ENCODE measurements around the gene FAAP24.
"Not testable (repeated sequence)": the region's sequence is repeated elsewhere in the genome, so short reads cannot be mapped to it uniquely, and the experiment has no call there.

The FAAP24 gene

DNA sequence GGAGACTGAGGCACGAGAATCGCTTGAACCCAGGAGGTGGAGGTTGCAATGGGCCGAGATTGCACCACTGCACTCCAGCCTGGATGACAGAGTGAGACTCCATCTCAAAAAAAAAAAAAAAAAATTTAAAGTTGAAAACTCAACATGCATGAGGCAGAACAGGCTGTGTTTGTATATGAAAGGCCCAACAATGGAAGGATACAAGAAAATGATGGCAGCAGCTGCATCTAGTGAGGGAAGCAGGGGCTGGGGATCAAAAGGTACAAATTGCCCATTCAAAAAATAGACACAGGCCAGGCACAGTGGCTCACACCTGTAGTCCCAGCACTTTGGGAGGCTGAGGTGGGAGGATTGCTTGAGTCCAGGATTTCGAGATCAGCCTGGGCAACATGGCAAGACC is 5.8 kb downstream of the FAAP24 start:
- not testable (repeated sequence) for H3K9me3 Mint-ChIP-seq; H3K27ac Mint-ChIP-seq; H3K4me1 Mint-ChIP-seq (ENCODE audit: low read depth); H3K36me3 Mint-ChIP-seq (ENCODE audit: low read depth); H3K27me3 Mint-ChIP-seq; H3K4me3 Mint-ChIP-seq
- intact Hi-C loops (cut with micrococcal nuclease): loop anchor here (10.0 kb wide), 3 partner anchors 137 to 817 kb away; partner anchors contain the start of genes KCTD15 and NUDT19

DNA sequence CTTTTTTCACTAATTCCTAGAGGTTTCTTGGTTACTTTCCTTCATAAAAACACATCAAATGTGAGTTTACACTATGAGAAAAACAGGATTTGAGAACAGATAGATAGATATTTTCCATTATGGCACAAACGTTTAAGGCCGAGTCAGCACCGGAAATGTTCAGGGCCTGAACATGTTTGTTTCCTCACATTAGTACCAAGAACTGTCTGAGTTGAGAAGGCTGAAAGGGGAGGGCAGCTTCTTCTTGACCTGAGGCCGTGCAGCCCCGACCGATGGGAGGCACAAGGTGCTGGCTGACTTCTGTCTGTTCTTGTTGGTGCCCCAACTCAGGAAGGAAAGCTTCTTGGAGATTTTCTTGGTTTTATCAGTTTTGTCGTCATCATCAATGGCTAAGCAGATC is 7.8 kb downstream of the FAAP24 start:
- H3K36me3 Mint-ChIP-seq (ENCODE audit: low read depth); H3K27me3 Mint-ChIP-seq; H3K9me3 Mint-ChIP-seq; H3K4me3 Mint-ChIP-seq; H3K27ac Mint-ChIP-seq; H3K4me1 Mint-ChIP-seq (ENCODE audit: low read depth): not testable (repeated sequence)
- intact Hi-C loops (cut with micrococcal nuclease): loop anchor here (10.0 kb wide), 3 partner anchors 135 to 815 kb away; partner anchors contain the start of genes KCTD15 and NUDT19

DNA sequence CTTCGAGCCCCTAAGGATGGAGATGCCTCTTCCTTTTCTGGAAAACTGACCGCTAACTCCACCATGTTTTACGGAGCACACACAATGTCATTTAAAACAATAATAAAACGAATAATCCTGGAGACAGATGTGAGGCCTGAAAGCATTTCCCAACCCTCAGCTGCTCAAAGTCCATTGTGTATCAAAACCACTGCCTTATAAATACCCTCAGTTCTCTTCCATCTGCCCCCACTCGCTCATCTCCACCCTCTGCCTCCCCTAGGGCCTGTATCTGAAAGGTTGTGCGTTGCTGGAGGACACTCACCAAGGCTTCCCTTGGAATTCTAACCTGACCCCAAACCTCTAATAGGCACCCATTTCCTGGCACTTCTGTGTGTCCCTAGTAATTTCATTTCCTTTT is 10.4 kb downstream of the FAAP24 start:
- H3K4me1 Mint-ChIP-seq (ENCODE audit: low read depth); H3K9me3 Mint-ChIP-seq; intact Hi-C loops (cut with micrococcal nuclease); H3K4me3 Mint-ChIP-seq; H3K27me3 Mint-ChIP-seq; H3K36me3 Mint-ChIP-seq (ENCODE audit: low read depth); H3K27ac Mint-ChIP-seq: not testable (repeated sequence)

DNA sequence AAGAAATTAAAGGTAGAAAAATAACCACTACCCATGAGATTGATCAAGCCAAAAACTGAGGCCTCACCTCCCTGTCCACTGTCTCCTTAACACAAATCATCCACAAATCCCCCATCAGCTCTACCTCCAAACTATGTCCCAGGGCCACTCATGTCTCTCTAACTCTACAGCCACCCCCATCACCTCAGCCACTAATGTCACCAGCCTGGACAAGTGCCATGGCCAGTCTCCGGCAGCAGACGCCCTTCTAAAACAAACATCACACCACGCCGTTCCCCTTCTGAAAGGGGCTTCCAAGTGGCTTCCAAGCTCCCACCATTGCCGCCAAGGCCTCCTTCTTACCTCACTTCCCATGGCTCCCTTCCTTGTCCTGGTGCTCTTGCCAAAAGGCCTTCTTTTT is 16.2 kb downstream of the FAAP24 start:
- H3K36me3 Mint-ChIP-seq (ENCODE audit: low read depth); H3K27me3 Mint-ChIP-seq; intact Hi-C loops (cut with micrococcal nuclease); H3K4me3 Mint-ChIP-seq; H3K27ac Mint-ChIP-seq; H3K9me3 Mint-ChIP-seq; H3K4me1 Mint-ChIP-seq (ENCODE audit: low read depth): not testable (repeated sequence)

DNA sequence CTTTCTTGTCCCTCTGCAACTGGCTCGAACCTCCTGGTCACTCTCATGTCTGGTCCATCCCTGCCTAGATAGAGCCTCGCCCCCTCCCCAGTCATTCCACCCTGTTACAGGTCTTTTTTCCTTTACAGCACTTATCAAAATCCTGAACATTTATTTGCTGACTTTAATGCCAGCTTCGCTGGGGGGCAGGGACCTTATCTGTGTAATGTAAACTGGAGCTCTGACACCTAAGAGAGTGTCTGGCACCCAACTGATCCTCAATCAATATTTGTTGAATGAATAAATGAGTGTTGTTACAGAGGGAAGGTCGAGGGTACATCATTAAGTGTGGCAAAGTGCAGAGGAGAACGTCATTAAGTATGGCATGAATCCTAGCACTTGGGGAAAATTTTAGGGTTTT is 16.7 kb downstream of the FAAP24 start:
- no peaks in the 10 kb centered on the region for H3K36me3 Mint-ChIP-seq (ENCODE audit: low read depth)

DNA sequence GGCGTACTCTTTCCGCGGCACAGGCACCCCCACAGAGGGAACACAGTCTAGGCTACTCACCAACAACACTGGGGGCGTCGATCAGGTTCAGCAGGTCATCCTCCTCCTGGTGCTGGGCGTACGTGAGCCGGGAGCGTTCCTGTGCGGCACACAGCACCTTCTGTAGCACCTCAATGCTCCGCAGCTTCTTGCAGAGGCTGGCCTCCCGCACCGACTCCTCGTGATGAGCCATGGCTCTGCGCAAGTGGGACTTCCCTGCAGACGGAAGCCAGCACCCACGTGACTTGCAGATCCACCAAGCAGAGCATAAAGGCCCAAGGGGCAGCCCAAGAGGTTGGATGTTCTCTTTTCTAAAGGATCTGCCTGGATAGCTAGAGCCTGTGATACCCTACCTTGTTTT is 23.9 kb downstream of the FAAP24 start:
- H3K36me3 Mint-ChIP-seq (ENCODE audit: low read depth); H3K27ac Mint-ChIP-seq; H3K4me3 Mint-ChIP-seq; intact Hi-C loops (cut with micrococcal nuclease); H3K9me3 Mint-ChIP-seq; H3K4me1 Mint-ChIP-seq (ENCODE audit: low read depth): not testable (repeated sequence)
- H3K27me3 Mint-ChIP-seq: peaks cover 10% of the 10 kb centered on the region

More for the DNA sequence above, 16.7 kb downstream of the FAAP24 start:
- H3K9me3 Mint-ChIP-seq: no peaks in the 10 kb centered on the region
- H3K27me3 Mint-ChIP-seq: peaks cover 4% of the 10 kb centered on the region
- no peak overlapping the region for H3K27ac Mint-ChIP-seq
- peaks cover 6% of the 10 kb centered on the region for H3K4me1 Mint-ChIP-seq (ENCODE audit: low read depth)
- no peak overlapping the region for H3K4me3 Mint-ChIP-seq
- intact Hi-C loops (cut with micrococcal nuclease): no loop called here

DNA sequence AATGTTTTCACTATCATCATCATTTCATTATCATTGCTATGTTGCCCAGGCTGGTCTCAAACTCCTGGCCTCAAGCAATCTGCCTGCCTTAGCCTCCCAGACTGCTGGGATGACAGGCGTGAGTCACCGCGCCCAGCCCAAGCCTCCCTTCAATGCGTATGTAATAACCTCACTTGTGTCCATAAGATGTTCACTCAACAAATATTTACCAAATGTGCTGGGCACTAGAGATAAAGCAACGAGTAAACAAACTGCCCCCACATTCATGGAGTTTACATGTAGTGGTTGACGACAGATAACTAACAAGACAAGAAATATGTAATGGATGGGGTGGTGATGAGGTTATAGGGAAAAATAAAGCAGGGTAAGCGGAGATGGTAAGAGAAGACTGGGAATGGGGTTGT is 25.0 kb downstream of the FAAP24 start:
- H3K4me3 Mint-ChIP-seq; H3K27me3 Mint-ChIP-seq; H3K4me1 Mint-ChIP-seq (ENCODE audit: low read depth); H3K27ac Mint-ChIP-seq; H3K9me3 Mint-ChIP-seq; H3K36me3 Mint-ChIP-seq (ENCODE audit: low read depth); intact Hi-C loops (cut with micrococcal nuclease): not testable (repeated sequence)

DNA sequence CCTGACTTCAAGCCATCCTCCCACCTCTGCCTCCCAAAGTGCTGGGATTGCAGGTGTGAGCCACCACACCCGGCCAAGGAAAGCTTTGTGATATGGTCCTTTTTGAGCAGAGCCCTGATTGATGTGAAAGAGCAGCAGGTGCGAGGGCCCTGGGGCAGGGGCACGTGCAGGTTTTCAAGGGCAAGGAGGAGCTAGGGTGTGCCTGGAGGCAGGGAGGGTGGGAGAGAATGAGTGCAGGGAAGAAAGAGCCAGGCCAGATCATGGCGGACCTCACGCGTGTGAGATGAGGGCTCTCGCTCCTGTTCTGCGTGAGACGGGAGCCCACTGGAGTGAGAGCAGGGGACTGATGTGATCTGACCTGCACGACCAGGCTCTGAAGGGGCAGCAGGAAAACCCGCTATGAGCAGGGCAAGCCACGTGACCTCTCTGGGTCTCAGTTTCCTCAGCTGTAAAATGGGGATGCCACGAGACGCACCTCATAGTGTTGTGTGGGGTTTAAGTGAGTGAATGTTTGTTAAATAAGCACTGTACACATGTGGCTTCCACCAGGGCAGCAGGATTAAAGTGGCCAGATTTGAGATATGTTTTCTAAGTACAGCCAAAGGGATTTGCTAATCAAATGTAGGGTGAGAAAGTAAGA is 25.8 kb downstream of the FAAP24 start:
- Mint-ChIP-seq H3K4me1 (ENCODE audit: low read depth) (no peaks in the 10 kb centered on the region), H3K27ac (no peak overlapping the region), H3K4me3 (no peak overlapping the region), H3K27me3 (peaks cover 6% of the 10 kb centered on the region), H3K36me3 (ENCODE audit: low read depth) (no peaks in the 10 kb centered on the region), H3K9me3 (no peaks in the 10 kb centered on the region)
- intact Hi-C loops (cut with micrococcal nuclease): no loop called here

DNA sequence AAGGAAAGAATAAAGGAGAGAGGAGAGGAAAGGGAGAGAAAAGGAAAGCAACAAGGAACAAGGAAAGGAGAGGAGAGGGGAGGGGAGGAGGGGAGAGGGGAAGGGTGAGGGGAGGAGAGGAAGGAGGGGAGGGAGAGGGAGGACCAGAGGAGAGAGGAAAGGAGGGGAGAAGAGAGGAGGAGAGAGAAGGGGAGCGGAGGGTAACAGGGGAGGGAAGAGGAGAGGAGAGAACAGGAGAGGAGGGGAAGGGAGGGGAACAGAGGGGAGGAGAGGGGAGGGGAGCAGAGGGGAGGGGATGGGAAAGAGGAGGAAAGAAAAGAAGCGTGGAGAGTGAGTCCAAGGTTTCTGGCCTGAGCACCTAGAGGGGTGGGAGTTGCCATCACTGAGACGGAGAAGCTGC is 26.7 kb downstream of the FAAP24 start:
- Mint-ChIP-seq H3K4me3 (no peak overlapping the region), H3K9me3 (no peaks in the 10 kb centered on the region), H3K4me1 (ENCODE audit: low read depth) (no peaks in the 10 kb centered on the region), H3K27me3 (peaks cover 6% of the 10 kb centered on the region), H3K36me3 (ENCODE audit: low read depth) (no peaks in the 10 kb centered on the region), H3K27ac (no peak overlapping the region)
- intact Hi-C loops (cut with micrococcal nuclease): no loop called here

DNA sequence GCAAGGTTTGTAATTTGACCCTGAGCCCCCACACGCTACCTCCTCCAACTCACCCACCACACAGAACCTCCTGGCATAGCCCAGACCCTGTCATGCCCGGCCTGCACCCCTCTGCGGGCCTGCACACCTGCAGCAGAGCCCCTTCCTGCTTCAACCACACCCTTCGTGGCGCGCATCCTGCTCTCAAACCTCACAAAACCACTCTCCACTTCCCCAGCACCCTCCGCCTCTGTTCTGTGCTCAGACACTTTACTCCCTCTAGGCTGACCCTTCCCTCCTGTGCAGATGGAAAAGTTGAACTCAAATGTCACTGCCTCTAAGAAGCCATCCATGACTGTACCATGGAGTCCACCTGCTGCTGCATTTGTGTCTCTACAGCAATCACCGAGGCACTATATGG is 28.5 kb downstream of the FAAP24 start:
- intact Hi-C loops (cut with micrococcal nuclease): no loop called here
- Mint-ChIP-seq H3K4me1 (ENCODE audit: low read depth) (no peaks in the 10 kb centered on the region), H3K27me3 (peaks cover 6% of the 10 kb centered on the region), H3K36me3 (ENCODE audit: low read depth) (no peaks in the 10 kb centered on the region), H3K9me3 (no peaks in the 10 kb centered on the region), H3K4me3 (no peak overlapping the region), H3K27ac (no peak overlapping the region)

DNA sequence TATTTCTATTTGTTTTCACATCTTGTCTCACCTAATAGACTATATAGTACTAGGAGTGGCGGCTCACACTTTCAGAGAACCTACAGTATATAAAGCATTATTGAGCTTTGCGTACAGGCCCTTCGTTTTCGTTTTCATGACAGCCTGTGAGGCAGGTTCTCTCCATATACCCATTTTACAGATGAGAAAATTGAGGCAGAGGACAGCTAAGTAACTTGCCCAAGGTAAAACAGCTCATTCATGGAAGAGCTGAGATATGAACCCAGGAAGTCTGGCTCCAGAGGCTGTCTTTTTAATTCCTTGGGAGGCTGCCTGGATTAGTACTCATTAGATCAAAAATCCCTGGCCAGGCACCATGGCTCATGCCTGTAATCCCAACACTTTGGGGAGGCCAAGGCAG is 28.9 kb downstream of the FAAP24 start:
- intact Hi-C loops (cut with micrococcal nuclease): no loop called here
- Mint-ChIP-seq H3K4me3 (no peak overlapping the region), H3K27ac (no peak overlapping the region), H3K27me3 (peaks cover 6% of the 10 kb centered on the region), H3K4me1 (ENCODE audit: low read depth) (no peaks in the 10 kb centered on the region), H3K9me3 (no peaks in the 10 kb centered on the region), H3K36me3 (ENCODE audit: low read depth) (no peaks in the 10 kb centered on the region)

DNA sequence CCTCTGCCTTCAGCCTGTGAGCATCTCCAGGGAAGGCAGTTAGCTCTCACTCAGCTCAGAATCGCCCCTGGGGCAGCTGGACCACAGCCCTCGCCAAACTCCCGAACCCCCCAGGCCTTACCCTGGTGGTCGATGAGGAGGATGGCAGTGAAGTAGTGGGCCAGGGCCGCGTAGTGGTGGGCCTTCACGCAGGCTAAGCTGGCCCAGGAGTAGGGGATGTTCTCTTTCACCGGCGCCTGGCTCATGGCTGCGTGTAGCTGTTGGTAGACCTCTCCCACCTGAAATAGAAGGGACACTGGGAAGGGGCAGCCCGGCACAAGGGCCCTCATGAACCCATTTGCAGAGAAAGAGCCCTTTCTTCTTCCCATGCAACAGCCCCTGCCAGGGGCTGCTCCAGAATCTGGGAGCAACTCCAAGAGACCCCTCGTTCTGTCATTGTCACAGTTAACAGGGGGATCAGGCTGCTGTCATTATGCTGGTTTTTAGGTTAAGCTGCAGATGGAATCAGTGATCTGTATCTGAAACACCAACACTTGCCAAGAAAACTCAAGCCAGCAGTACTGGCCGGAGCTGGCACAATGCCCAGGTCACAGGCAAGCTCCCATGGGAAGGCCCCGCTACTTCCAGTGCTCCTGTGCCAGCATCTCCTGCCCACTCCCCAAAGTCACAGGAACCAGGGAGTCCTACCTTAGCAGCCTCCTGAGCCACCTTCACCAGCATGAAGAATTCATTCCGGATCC is 30.3 kb downstream of the FAAP24 start:
- H3K27me3 Mint-ChIP-seq; H3K4me3 Mint-ChIP-seq; H3K4me1 Mint-ChIP-seq (ENCODE audit: low read depth); intact Hi-C loops (cut with micrococcal nuclease); H3K27ac Mint-ChIP-seq; H3K36me3 Mint-ChIP-seq (ENCODE audit: low read depth); H3K9me3 Mint-ChIP-seq: not testable (repeated sequence)

DNA sequence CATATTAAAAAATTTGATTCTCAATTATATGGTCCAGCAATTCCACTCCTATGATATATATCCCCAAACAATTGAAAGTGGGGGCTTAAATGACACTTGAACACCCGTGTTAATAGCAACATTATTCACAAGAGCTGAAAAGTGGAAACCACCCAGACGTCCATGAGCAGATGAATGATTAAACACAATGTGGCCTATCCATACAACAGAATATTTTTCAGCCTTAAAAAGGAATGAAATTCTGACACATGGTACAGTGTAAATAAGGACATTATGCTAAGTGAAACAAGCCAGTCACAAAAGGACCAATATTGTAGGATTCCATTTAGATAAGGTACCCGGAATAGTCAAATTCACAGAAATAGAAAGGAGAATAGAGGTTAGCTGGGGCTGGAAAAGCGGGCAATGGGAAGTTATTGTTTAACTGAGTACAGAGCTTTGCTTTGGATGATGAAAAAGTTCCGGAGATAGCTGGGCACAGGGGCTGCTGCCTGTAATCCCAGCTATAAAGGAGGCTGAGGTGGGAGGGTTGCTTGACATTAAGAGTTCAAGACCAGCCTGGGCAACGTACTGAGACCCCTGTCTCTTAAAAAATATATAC is 31.5 kb downstream of the FAAP24 start:
- H3K4me3 Mint-ChIP-seq; H3K36me3 Mint-ChIP-seq (ENCODE audit: low read depth); H3K4me1 Mint-ChIP-seq (ENCODE audit: low read depth); H3K9me3 Mint-ChIP-seq; intact Hi-C loops (cut with micrococcal nuclease); H3K27me3 Mint-ChIP-seq; H3K27ac Mint-ChIP-seq: not testable (repeated sequence)

DNA sequence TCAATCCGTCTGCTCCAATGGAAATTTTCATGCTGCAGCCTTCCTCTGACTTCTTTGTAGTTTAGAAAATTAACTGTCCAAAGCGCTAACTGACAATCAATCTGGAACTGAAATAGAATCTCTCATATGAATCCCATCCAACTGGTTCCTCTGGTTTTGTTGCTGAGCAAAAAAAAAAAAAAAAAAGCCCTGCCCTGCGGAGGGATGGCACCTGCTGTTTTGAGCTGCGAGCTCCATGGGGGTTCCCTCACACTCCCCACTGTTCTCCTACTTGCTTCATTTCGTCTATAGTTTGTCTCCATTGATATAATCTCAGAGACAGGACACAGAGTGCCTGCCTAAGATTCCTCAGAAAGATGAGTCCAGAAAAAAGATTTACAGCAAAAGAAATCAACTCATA is 33.4 kb downstream of the FAAP24 start:
- intact Hi-C loops (cut with micrococcal nuclease): no loop called here
- no peak overlapping the region for H3K27ac Mint-ChIP-seq
- H3K4me1 Mint-ChIP-seq (ENCODE audit: low read depth): no peaks in the 10 kb centered on the region

DNA sequence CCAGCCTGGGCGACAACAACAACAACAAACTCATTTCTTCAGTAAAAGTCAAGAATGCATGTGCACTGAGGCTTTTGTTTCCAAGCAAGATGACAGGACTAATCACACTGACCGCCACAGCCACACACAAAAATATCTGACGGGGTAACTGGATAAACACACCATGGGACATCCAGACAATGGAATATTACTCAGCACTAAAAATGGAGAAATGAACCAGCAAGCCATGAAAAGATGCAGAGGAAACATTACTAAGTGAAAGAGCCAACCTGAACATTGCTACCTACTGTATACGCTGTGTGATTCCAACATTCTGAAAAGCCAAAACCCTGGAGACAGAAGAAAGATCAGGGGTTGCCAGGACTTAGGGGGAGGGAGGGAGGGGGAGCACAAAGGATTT is 36.7 kb downstream of the FAAP24 start:
- intact Hi-C loops (cut with micrococcal nuclease): no loop called here
- H3K27me3 Mint-ChIP-seq: peaks cover 2% of the 10 kb centered on the region
- H3K36me3 Mint-ChIP-seq (ENCODE audit: low read depth): no peaks in the 10 kb centered on the region
- no peak overlapping the region for H3K4me3 Mint-ChIP-seq
- no peak overlapping the region for H3K27ac Mint-ChIP-seq
- H3K4me1 Mint-ChIP-seq (ENCODE audit: low read depth): no peaks in the 10 kb centered on the region
- H3K9me3 Mint-ChIP-seq: no peaks in the 10 kb centered on the region

More for the DNA sequence above, 33.4 kb downstream of the FAAP24 start:
- no peaks in the 10 kb centered on the region for H3K9me3 Mint-ChIP-seq
- no peaks in the 10 kb centered on the region for H3K36me3 Mint-ChIP-seq (ENCODE audit: low read depth)
- H3K27me3 Mint-ChIP-seq: peaks cover 2% of the 10 kb centered on the region
- no peak overlapping the region for H3K4me3 Mint-ChIP-seq

All from dendritic cell treated with granulocyte-macrophage colony-stimulating factor and Interleukin-4, amounts not matched to agents 40 ng/mL and 50 ng/mL, for 4 days (primary cell).